Transverse colon (tissue), 3 donors: ENCODE measurements around the gene SEL1L3.

Experiments
- CTCF ChIP-seq, 5 experiments: fragments of 200-600 bp in 3 of 5; fragments of 450-650 bp in 2 of 5; sonication (generic) in 3 of 5; IDR thresholded peaks; 1 replicate in 2 of 5; 2 replicates in 3 of 5; pipeline ENCODE4 v1.5.1; 2016 to 2017; ENCODE audit warnings: antibody characterized with exemption in 5 of 5, inconsistent platforms in 3 of 5, mild to moderate bottlenecking in 2 of 5, moderate library complexity in 1 of 5
- EP300 ChIP-seq: sonication (generic); formaldehyde crosslinking; IDR thresholded peaks from one replicate; pipeline ENCODE4 v1.6.1; 2017; ENCODE audit warnings: antibody characterized with exemption, low read depth

- TF ChIP-seq CTCF (IDR thresholded peaks at IDR 0.05) (no peak), EP300 (no peak)
Observed at GRCh38 chr4:25809996-25810395, 52.8 kb downstream of the SEL1L3 start.
